GM18508 (cell line): ENCODE results near the gene MAN2A1.

Source experiments
- ATAC-seq: cut with Tn5 transposase; IDR thresholded peaks from one replicate; pipeline ENCODE4 v1.9.1; 2021; ENCODE audit warnings: moderate number of reproducible peaks; ENCODE audit not compliant: insufficient read depth, unreplicated experiment

Gene MAN2A1

GRCh38 chr5:109689740-109690241 is at the start of gene MAN2A1:
TSS of gene MAN2A1 (plus strand) at chr5:109689927. CDS start at chr5:109690418, 491 bp downstream.
- ATAC-seq: peak; percentile 25

GRCh38 chr5:109640976-109641375 is 48.8 kb upstream of the MAN2A1 start:
- ATAC-seq: no peak

GRCh38 chr5:109643791-109644350 is 45.9 kb upstream of the MAN2A1 start:
- no peak for ATAC-seq

DNA sequence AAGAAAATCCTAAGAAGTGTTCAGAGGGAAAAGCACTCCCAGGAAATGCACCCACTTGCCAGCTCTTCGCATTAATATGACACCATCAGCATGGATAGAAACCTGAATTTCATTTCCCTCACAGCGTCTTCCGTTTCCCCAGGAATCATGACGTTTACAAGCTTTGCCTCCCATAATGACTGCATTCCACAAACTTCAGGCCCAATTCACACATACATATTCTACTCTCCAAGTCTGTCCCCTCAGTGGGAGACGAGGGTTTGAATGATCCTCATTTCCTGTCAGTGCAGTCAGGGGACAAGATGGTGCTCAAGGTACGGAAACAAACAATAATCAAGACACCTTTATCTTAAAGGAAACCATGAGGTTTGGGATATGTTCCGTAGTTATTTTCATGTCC is 44.9 kb upstream of the MAN2A1 start:
- no peak for ATAC-seq

GRCh38 chr5:109645707-109646192 is 44.0 kb upstream of the MAN2A1 start:
- ATAC-seq: no peak

- no peak for ATAC-seq
Measured at GRCh38 chr5:109649318-109649717, 40.4 kb upstream of the MAN2A1 start.

GRCh38 chr5:109650493-109650892 is 39.2 kb upstream of the MAN2A1 start:
- ATAC-seq: no peak

DNA sequence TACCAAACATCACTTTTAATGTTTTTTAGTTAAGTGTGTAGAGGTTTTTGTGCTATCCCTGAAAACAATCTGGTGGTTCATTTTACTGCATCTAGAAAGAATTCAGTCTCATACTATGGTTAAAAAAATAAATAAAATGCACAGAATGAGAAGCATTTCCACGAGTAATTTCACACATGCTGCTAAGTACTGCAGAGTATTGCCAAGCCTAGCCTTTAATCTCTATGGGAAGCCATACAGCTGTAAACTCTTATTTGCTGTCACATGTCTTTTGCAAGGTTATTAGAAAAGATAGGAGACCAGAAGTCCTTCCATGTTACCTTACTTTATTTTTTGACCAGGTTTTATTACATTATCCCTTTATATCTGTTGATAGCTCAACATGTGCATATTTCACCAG is 37.6 kb upstream of the MAN2A1 start:
- ATAC-seq: no peak

DNA sequence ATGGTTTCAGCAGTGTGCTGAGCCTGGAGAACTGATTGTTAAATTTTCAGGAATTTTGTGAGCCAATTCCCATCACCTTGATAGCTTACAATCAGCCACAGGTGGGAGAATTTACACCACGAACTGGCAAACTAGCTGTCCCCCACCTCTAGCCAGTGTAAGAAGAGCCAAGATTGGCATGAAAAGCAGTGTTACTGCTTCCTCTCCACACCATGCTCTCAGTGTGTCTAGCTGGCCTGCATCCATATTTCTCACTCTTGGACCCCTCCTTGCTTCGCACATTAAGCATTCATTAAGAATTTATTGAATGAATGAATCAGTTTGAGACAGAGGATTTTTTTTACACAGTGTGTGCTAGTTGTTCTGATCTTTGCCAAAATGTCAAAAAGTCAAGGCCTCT is 36.7 kb upstream of the MAN2A1 start:
- no peak for ATAC-seq

GRCh38 chr5:109653561-109654239 is 36.0 kb upstream of the MAN2A1 start:
- ATAC-seq: no peak

DNA sequence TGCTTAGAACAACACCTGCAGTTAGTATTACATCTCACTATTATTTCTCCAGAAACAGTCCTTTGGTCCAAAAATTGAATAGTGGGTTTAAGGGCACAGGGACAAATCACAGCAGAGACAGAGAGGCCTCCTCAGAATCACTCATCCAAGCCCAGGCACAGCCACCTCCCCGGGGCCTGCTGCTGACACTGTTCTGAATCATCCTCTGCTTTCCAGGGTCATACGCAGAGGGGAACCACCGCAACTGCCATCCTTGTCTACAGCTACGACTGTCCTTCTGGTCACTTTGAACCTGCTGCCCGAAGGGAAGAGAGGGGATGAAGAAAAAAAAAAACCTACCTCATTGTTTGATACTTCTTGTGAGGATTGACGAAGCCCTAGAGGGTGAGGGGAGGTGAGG is 35.3 kb upstream of the MAN2A1 start:
- no peak for ATAC-seq

- no peak for ATAC-seq
Measured at GRCh38 chr5:109655841-109656240, 33.9 kb upstream of the MAN2A1 start.

DNA sequence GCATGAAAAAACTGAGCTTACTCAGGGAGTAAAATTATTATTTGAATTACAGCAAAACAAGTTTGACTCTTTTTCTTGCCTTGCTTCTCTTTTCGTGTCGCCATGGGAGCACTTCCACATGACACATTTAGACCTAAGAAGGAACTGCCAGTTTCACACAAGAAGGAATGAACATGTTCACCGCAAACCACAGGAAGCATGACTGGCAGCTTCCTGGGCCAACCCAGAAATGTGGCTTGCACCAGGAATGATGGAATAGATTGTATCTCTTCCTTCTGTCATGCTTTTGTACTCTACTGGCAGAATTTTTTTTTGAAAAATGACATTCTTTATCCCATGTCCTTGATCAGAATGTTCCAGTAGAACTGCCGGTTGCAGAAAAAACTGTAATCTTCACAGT is 32.9 kb upstream of the MAN2A1 start:
- ATAC-seq: no peak

- ATAC-seq: no peak
Measured at GRCh38 chr5:109659901-109660300, 29.8 kb upstream of the MAN2A1 start.

DNA sequence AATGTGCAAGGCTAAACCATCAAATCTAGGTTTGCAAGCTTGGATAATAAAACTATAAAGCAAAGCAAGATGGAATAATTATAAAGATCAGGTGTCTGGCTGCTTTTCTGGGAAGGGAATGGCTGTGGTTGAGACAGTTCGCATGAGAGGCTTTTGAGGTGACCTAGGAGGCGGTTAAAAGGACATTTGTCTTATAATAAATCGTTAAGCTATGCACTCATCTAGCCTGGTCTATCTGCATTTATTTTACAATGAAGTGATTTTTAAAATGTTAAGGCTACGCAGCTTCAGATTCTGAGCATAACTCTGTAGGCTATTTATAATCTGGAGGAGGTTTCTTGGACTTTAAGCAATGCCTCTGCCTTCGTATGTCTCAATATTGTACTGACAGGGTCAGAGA is 29.4 kb upstream of the MAN2A1 start:
- no peak for ATAC-seq

GRCh38 chr5:109668237-109668636 is 21.5 kb upstream of the MAN2A1 start:
- ATAC-seq: no peak

DNA sequence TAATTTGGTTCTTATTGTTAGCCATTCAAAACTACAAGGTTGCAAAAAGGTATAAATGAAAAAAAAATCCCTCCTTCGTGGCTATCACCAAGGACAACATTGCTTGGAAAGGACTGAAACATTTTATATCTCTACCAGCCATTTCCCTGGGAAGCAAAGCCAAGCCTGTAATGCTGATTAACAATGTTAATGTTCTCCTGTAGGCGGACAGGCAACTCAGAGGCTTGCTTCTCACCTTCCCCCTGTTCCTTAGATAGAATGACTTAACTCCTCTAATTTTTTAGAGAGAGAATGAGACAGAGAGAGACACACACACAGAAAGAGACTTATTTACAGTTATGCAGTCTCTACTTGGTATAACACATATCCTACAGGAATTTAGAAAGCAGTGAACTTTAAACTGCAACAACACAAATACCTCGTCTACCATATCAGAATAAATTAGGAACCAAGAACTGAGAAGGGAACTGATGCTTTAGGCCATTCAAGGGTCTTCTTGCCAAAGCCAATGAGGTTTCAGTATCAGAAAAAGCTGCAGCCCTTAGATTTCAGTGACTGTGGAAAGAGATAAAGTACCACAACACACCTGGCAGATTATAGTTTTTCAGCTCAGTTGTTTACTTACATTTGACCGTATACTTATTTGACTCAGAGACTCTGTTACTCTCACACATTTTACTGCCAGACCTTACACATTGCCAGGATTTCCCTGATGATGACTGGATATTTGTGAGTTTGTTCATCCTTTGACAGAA is 20.9 kb upstream of the MAN2A1 start:
- ATAC-seq: no peak

DNA sequence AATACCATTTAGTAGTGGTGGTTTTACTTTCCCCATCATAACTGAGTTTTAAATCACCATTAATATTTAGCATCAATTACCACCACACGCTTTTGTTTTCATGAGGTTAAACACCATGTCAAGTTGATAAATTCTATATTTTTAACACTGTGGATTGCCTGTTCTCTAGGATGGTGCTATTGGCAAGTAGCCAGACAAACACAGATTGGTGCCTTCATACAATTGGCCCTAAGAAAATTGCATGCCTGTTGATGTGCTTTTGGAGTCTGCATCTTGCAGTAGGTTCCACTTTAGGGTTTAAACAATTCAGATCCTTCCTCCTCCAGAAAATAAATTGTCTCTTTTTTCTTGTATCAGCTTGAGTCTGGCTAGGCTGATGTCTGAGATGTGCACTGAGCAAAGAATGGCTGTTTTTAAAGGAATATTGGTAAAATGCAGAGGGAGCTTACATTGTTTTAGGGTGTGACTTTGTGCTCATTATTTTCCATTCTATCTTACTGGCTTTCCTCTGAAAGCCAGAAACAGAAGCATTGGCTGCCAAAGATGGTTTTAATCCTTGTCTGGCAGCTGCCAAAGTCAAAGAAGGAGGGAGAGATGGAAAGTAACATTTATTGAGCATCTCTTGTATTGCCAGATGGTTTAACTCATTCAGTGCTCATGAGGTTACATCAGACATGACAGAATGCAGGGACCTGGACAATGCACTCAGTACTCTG is 19.6 kb upstream of the MAN2A1 start:
- ATAC-seq: no peak

- ATAC-seq: no peak
Measured at GRCh38 chr5:109671136-109671535, 18.6 kb upstream of the MAN2A1 start.

- ATAC-seq: no peak
Measured at GRCh38 chr5:109674596-109674995, 15.1 kb upstream of the MAN2A1 start.

DNA sequence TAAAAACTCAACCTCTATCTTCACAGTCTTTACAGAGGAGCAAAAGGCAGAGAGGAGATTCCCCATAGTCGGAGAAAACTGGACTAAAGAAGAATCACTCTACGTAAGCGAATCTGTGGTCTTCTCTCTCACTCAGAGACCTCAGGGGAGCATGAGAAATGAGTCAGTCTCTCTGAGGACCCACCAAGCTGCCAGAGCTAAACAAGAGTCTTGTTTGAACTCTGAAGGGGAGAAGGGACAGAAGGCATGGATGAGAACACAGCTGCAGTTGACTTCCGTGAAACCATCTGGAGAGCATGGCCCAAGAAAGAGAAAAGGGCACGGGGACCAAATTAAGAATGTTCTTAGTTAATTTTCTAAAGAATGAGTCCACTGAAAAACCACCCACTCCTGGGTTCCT is 12.8 kb upstream of the MAN2A1 start:
- no peak for ATAC-seq
